GM12878 (cell line): ENCODE results near the gene CREB5. TPM values are rescaled to one million over a fixed set of nuclear protein-coding genes. Genes with fewer than 3 reads are reported as not detected.

ENCODE experiments used
- ATAC-seq: fragments of 200-7000 bp; cut with Tn5 transposase; 3 replicates; pipeline ENCODE4 v1.9.1; 2020; ENCODE audit warnings: mild to moderate bottlenecking, moderate library complexity
- BruUV-seq: library from RNA; stranded (reverse); fragments of 400-500 nt; replicated peaks from 2 replicates; lab custom pipeline; 2021; lab: Mats Ljungman, UMichigan
- CTCF ChIA-PET: fragments of 300-600 bp; sonication (Branson Sonifier 250); formaldehyde crosslinking; extraction: SDS; loops from one replicate; lab custom pipeline; 2021; ENCODE audit warnings: inconsistent platforms; lab: Yijun Ruan, JAX
- POLR2A ChIA-PET: fragments of 350-600 bp; formaldehyde crosslinking; extraction: SDS; loops from one replicate; lab custom pipeline; 2021; ENCODE audit warnings: inconsistent platforms; lab: Charles Lee
- RAD21 ChIA-PET: fragments of 300-600 bp; sonication (Branson Sonifier 250); formaldehyde crosslinking; loops from one replicate; lab custom pipeline; 2023; ENCODE audit warnings: antibody characterized with exemption; ENCODE audit not compliant: unreplicated experiment; lab: Charles Lee
- SMC1A ChIA-PET: fragments of 300-600 bp; sonication (Branson Sonifier 250); formaldehyde crosslinking; loops from one replicate; lab custom pipeline; 2023; ENCODE audit not compliant: unreplicated experiment, uncharacterized antibody; lab: Charles Lee
- DNase-seq: peaks from one replicate; pipeline ENCODE4 v3.0.0-alpha.2; 2011; ENCODE audit warnings: low read depth, low spot score
- FAIRE-seq: peaks from 3 replicates; lab custom pipeline; 2011; peaks lifted over from hg19 to GRCh38; lab: Jason Lieb, UNC
- H2AFZ ChIP-seq: 2 replicates; pipeline ENCODE4 v1.6.0; 2011; ENCODE audit warnings: low read depth, low read length, control low read depth; ENCODE audit not compliant: control insufficient read depth
- H3K27ac ChIP-seq: 2 replicates; pipeline ENCODE4 v1.5.1; 2011; ENCODE audit warnings: control low read depth; ENCODE audit not compliant: control insufficient read depth, insufficient read depth
- H3K27me3 ChIP-seq, 2 experiments: replicated peaks in 1 of 2; 2 replicates each; pipeline versions ENCODE4 v1.6.0 to v1.6.1; 2011; ENCODE audit warnings: low read length in 1 of 2; ENCODE audit not compliant: control insufficient read depth in 2 of 2, insufficient read depth in 2 of 2
- H3K36me3 ChIP-seq, 2 experiments: 2 replicates each; pipeline ENCODE4 v1.5.1; 2011; ENCODE audit warnings: low read length in 1 of 2; ENCODE audit not compliant: control insufficient read depth in 2 of 2, insufficient read depth in 2 of 2
- H3K4me1 ChIP-seq: 2 replicates; pipeline ENCODE4 v1.6.1; 2011; ENCODE audit warnings: mild to moderate bottlenecking, low read length, moderate library complexity, mixed read lengths; ENCODE audit not compliant: control insufficient read depth, insufficient read depth
- H3K4me2 ChIP-seq: 2 replicates; pipeline ENCODE4 v1.6.0; 2011; ENCODE audit warnings: control low read depth; ENCODE audit not compliant: control insufficient read depth, insufficient read depth
- H3K4me3 ChIP-seq: fragments of 200-600 bp; sonication (generic); 2 replicates; pipeline ENCODE4 v1.5.1; 2016
- H3K79me2 ChIP-seq: 2 replicates; pipeline ENCODE4 v1.6.0; 2011; ENCODE audit warnings: low read length; ENCODE audit not compliant: control insufficient read depth, insufficient read depth
- H3K9ac ChIP-seq: 2 replicates; pipeline ENCODE4 v1.8.0; 2011; ENCODE audit warnings: low read length, control low read depth, mixed read lengths; ENCODE audit not compliant: control insufficient read depth, insufficient read depth
- H3K9me3 ChIP-seq: replicated peaks from 3 replicates; pipeline ENCODE4 v1.5.1; 2011; ENCODE audit warnings: mild to moderate bottlenecking, low read length; ENCODE audit not compliant: control insufficient read depth, insufficient read depth
- H4K20me1 ChIP-seq: 2 replicates; pipeline ENCODE4 v1.6.0; 2011; ENCODE audit not compliant: control insufficient read depth, insufficient read depth
- HCFC1 ChIP-seq: fragments of 150-350 bp; IDR thresholded peaks from 2 replicates; pipeline ENCODE4 v1.6.1; 2014; ENCODE audit warnings: low read length
- KAT2A ChIP-seq: conservative IDR thresholded peaks from 2 replicates; pipeline ENCODE4 v1.6.1; 2011; ENCODE audit warnings: low read depth, low read length; ENCODE audit not compliant: control insufficient read depth
- MTA2 ChIP-seq: fragments of 450-650 bp; IDR thresholded peaks from 2 replicates; pipeline ENCODE4 v1.6.1; 2016; ENCODE audit warnings: low read depth, mild to moderate bottlenecking, moderate library complexity
- NFYA ChIP-seq: IDR thresholded peaks from 2 replicates; pipeline ENCODE4 v1.6.1; 2011; ENCODE audit warnings: low read depth, mild to moderate bottlenecking, low read length, improper control_type of control experiment, borderline replicate concordance
- REST ChIP-seq: IDR thresholded peaks from 2 replicates; pipeline ENCODE4 v1.6.1; 2012; ENCODE audit warnings: mild to moderate bottlenecking, low read depth, low read length
- SPI1 ChIP-seq: IDR thresholded peaks from 2 replicates; pipeline ENCODE4 v1.6.1; 2011; ENCODE audit warnings: low read depth, mild to moderate bottlenecking, low read length, moderate library complexity, borderline replicate concordance; ENCODE audit not compliant: insufficient read depth
- SREBF2 ChIP-seq: IDR thresholded peaks from 2 replicates; pipeline ENCODE4 v1.6.1; 2012; ENCODE audit warnings: mild to moderate bottlenecking, low read length
- WGBS: methylation state at CpG from one replicate; pipeline ENCODE4 v1.1.6; 2016; ENCODE audit warnings: low lambda C conversion rate; ENCODE audit not compliant: insufficient replicate concordance, insufficient coverage; ENCODE audit errors: missing lambda C conversion rate; 5-methylcytosine and 5-hydroxymethylcytosine counted together
- in situ Hi-C: fragments of 300-500 bp; cut with MboI; formaldehyde crosslinking; loops from 9 replicates; pipeline ENCODE4 v1.14.3; 2018; ENCODE audit warnings: mixed read lengths
- intact Hi-C: fragments of 100-400 bp; cut with micrococcal nuclease; formaldehyde crosslinking; loops from one replicate; pipeline ENCODE4 v1.14.2; 2022; ENCODE audit not compliant: unreplicated experiment
- polyA plus RNA-seq, 11 experiments: library from polyadenylated mRNA; depleted of rRNA in 4 of 11; unstranded in 6 of 11; stranded (reverse) in 5 of 11; fragments of >200 nt; fragmentation: Nextera tagmentation in 4 of 11; fragmentation: Illumina TruSeq in 1 of 11; extraction: Ambion mirVana in 4 of 11; extraction: Trizol in 1 of 11; gene quantifications; 1 replicate in 1 of 11; 2 replicates in 10 of 11; pipeline versions ENCODE4 v1.2.1 to v1.2.3, GENCODE V29; 2011 to 2016; ENCODE audit warnings: inconsistent platforms in 2 of 11, missing spikeins in 2 of 11, low read depth in 1 of 11
- total RNA-seq, 4 experiments: library from RNA; depleted of rRNA in 3 of 4; stranded (reverse); fragments of >200 nt in 3 of 4; fragmentation: Illumina TruSeq in 1 of 4; extraction: Trizol in 1 of 4; gene quantifications; 2 replicates each; pipeline versions ENCODE4 v1.2.1 to v1.2.3, GENCODE V29; 2013 to 2021

CREB5 gene
- total and polyA plus RNA-seq, 10 of the 15 experiments (the other 5 are each of a cell fraction or from before 2014, with no cell fraction given), result 12.9 to 74.1 (median 53.0) TPM

GRCh38 chr7:28768577-28769147 lies 356.3 kb downstream of the CREB5 start (continued):
- TF ChIP-seq HCFC1, result no peak

GRCh38 chr7:28771906-28772622 lies 359.7 kb downstream of the CREB5 start:
- H3K4me3 ChIP-seq, result no peak overlapping the region
- no peaks in the 10 kb centered on the region for H3K79me2 ChIP-seq
- no peak for ATAC-seq
- no peak overlapping the region for H3K4me2 ChIP-seq
- no peaks in the 10 kb centered on the region for H3K36me3 ChIP-seq
- H3K9me3 ChIP-seq, result no peaks in the 10 kb centered on the region
- POLR2A ChIA-PET, result no interaction called here
- 74% methylated on average over 14 of the region's 14 CpGs for WGBS
- TF ChIP-seq KAT2A (no peak), SREBF2 (no peak), MTA2 (no peak), REST (no peak), NFYA (no peak), SPI1 (no peak)
- DNase-seq, result no peak
- no peaks in the 10 kb centered on the region for H3K4me1 ChIP-seq
- H3K27me3 ChIP-seq, result no peaks in the 10 kb centered on the region
- no peak overlapping the region for H3K9ac ChIP-seq
- RAD21 ChIA-PET, result no interaction called here
- no peaks in the 10 kb centered on the region for H4K20me1 ChIP-seq
- intact Hi-C loops, result no loop called here
- in situ Hi-C loops, result no loop called here
- no peak overlapping the region for H3K27ac ChIP-seq
- SMC1A ChIA-PET, result interaction anchor here (0.9 to 1.1 kb wide), 4 partner anchors 10 to 84 kb away, joined by 3 to 4 read pairs (median 4); no protein-coding TSS in a partner anchor
- FAIRE-seq, result no peak
- no TSS peak for BruUV-seq
- H2AFZ ChIP-seq, result no peak overlapping the region
- CTCF ChIA-PET, result interaction anchor here (1.0 kb wide), 1 partner anchor 475 kb away, joined by 3 read pairs; no protein-coding TSS in a partner anchor
